Hematopoietic multipotent progenitor cell treated with erythropoietin and hydrocortisone succinate and interleukin-3 and kit ligand, for 8 days (in vitro differentiated cells): ENCODE results near the gene GOLGA8A.
"Not testable (repeated sequence)": the region's sequence is repeated elsewhere in the genome, so short reads cannot be mapped to it uniquely, and the experiment has no call there.

ENCODE experiments used
- DNase-seq: peaks from one replicate; pipeline ENCODE4 v3.0.0-alpha.2; 2015

Gene GOLGA8A

DNA sequence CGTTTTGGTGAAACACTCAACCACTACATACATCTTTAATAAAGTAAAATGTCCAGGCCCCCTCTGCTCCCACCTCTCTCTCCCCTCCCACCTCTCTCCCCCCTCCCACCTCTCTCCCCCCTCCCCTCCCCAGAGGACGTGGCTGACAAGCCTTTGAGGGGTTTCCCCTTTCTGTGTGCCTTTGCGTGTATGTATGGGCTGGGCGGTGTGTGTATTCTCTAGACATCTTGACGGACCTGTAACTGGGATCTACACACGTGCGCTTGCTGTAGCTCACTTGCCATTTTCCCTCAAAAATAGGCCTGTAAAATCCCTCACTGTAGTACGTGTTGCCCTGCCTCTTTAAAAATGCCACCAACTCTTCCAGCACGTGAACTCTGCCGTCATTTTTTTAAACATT is 28.6 kb downstream of the GOLGA8A start:
- not testable (repeated sequence) for DNase-seq

DNA sequence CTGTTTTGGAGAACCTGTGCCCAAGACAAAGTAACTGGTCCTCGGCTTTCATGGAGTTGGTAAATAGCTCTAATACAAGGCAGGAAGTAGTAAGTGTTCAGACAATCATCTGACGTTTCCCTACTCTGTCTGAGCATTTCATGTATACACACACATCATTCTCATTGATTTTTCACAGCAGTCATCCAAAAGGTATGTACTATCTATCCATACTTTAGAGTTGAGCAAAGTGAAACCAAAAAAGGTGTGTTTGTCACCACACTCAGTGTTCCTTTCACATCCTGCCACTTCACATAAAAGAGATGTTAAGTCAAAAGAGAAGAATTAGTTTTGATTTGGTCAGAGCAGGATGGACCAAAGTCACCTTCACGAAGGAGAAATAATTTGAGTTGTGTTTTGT is 33.7 kb downstream of the GOLGA8A start:
- not testable (repeated sequence) for DNase-seq

DNA sequence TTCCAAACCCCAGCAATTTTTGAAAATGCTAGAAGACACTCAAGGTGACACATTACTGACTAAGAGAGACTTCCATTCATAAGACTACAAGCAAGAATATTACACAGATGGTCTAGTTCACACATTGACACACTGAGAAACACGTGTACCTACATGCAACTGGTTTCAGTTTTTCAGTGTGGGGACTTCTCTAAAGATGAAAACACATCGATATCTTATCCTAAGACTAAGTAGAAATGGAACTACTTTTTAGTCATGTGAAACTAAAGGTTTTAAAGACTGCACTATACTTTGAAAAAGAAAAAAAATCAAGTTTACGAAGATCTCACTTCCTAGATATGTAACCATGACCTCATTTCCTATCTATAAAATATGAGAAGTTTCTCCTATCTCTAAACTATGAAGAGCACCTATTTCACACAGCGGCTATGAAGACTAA is 34.4 kb downstream of the GOLGA8A start:
- not testable (repeated sequence) for DNase-seq

DNA sequence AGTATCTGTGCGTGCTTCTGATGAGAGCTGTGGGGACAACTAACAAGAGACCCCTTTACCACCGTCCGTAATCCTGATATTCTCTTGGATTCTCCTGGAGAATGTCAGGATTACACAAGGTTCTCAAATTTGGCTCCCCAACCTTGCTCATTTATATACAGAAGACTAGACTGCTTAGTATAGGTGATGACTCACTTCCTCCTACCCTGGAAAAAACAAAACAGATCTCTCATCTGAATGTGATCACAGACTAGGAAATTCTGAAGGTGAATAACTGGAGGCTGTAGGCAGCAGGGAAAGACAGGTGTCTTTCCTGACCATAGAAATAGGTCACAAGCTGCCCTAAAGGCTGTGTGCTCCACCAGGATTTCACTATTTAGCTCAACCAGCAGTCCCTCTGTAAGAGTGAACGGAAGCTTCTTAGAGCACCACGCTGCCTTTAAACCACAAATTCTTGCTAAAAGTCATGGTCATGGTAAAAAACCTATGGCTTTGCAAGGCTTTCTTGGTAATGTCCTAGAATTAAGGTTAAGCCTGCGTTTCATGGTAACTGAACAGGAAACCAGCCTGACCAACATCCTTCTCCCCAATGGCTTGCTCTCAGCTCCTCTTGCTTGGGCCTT is 39.9 kb downstream of the GOLGA8A start:
- not testable (repeated sequence) for DNase-seq

DNA sequence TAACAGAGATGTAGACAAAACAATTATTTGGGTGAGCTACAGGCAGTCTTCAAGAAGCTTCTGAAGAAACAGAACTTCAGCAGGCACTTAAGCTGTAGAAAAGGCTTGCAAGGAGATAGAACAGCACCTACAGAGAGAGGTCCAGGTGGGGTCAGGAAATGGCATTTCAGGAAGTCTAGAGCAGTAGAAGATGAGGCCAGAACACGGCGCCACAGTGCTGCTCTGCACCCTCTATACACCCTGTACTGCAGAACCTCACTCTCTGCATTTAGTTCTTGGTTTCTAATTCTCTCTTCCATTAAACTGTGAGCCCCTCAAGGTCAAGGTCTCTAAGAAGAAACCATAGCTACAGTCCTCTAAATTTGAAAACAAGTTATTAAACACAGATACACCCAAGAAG is 44.6 kb downstream of the GOLGA8A start:
- not testable (repeated sequence) for DNase-seq

DNA sequence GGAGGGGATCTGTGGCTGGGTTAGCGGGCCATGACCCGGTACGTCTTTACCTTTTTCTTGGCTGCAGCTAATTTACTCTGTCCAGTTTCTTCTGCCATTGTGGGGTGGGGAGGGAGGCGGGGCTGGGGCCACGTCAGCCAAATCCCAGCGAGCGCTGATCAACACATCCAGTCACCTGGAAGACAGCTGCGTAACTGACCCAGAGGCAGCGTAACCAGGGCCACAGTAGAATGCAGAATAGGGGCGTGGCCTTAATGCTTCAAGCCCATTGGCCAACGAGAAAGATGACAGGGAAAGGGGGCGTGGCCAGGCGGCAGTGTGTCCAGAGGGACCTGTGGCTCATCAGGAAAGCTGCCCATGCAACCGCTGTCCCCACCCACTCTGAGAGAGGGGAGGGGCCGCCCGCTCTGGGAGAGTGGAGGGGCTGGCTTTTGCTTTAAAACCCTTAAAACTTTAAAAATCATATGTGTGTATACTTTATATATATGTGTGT is 48.0 kb downstream of the GOLGA8A start:
- DNase-seq, result not testable (repeated sequence)
